IPS DF 4.7 (cell line): ENCODE results near the gene ECPAS.
"Not testable (repeated sequence)": the region's sequence is repeated elsewhere in the genome, so short reads cannot be mapped to it uniquely, and the experiment has no call there.

ENCODE experiments used
- DNase-seq: peaks from one replicate; pipeline ENCODE4 v3.0.0-alpha.2; 2013; ENCODE audit warnings: low spot score; ENCODE audit errors: extremely low read depth

Gene ECPAS

DNA sequence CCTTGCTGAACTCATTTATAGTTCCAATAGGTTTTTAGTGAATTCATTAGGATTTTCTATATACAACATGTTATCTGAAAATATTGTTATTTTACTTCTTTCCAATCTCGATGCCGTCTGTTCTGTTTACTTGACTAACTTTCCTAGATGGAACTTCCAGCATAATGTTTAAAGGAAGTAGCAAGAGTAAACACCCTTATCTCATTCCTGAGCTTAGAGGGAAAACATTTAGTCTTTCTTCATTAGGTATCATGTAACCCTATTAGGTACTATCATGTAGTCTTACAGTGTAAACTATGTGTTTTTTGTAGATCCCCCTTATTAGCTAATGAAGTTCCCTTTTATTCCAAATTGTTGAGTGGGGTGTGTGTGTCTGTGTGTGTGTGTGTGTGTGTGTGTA is 131.6 kb downstream of the ECPAS start:
- DNase-seq = no peak

DNA sequence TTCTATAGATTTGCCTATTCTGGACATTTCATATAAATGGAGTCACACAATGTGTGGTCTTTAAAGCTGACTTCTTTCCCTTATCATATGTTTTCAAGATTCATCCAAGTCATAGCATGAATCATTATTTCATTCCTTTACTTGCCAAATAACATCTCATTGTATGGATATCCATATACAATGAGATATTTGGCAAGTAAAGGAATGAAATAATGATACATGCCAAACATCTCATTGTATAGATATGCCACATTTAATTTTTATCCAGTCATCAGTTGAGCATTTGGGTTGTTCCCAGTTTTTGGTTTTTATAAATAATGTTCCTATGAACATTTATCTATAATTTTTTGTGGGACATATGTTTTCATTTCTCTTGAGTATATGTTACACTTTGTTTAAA is 133.6 kb downstream of the ECPAS start:
- no peak for DNase-seq

DNA sequence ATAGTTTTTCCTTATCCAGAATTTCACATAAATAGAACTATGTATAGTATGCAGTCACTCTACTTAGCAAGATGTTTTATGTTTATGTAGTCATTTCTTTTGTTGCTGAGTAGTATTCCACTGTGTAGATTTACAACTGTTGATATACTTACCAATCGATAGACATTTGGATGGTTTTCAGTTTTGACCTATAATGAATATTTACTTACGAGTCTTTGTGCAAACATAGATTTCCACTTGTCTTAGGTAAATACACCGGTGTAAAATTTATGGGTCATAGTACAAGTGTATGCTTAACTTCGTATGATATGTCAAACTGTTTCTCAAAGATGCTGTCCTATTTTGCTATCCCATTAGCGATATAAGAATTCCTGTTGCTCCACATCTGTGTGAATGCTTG is 134.4 kb downstream of the ECPAS start:
- no peak for DNase-seq

DNA sequence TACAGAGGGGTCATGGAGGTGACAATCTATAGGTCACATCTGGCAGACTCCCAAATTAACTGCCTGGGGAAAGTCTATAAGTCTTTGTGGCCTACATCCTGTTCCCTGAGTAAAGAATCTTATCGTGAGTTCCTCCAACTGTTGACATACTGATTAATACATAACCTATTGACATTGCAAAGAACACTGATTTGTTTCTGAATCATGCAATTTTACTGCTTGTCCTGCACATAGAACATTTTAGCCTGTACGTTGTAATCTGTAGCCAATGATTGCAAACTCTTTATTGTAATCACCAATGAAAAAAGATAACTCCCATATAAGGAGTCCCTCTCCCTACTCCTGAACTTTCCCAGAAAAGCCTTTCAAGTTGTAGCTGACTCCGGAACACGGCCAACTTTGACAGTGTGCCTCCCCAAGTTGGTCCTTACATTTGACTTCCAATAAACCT is 135.3 kb downstream of the ECPAS start:
- DNase-seq = no peak

DNA sequence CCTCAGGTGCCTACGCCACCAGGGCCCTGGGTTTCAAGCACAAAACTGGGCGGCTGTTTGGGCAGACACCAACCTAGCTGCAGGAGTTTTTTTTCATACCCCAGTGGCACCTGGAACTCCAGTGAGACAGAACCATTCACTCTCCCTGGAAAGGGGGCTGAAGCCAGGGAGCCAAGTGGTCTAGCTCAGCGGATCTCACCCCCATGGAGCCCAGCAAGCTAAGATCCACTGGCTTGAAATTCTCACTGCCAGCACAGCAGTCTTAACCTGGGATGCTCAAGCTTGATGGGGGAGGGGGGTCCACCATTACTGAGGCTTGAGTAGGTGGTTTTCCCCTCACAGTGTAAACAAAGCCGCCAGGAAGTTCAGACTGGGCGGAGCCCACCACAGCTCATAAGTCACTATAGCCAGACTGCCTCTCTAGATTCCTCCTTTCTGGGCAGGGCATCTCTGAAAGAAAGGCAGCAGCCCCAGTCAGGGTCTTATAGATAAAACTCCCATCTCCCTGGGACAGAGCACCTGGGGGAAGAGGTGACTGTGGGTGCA is 149.8 kb downstream of the ECPAS start:
- DNase-seq = not testable (repeated sequence)

DNA sequence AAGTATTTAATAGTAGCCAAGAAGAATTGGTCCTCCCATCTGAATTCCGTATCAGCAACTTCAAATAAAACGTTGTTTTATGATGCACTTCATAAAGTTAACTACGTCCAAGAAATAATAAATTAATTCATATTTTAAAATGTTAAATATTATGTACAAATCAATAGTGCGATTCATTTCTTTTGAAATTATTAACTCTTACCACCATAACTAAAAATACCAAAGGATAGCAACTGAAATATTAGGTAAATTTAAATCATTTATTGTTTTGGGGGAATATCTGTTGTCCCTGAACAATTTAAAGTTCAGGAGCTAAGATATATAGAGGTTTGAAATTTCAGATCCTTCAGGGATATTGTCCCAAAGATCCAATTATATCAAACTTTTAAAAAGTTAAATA is 154.1 kb downstream of the ECPAS start, which contains the start of gene OR2K2:
Gene OR2K2 (minus strand): TSS at position 101 of the 400 bp plus-strand sequence. CDS start 1,791 bp downstream, outside the sequence.
- no peak for DNase-seq

DNA sequence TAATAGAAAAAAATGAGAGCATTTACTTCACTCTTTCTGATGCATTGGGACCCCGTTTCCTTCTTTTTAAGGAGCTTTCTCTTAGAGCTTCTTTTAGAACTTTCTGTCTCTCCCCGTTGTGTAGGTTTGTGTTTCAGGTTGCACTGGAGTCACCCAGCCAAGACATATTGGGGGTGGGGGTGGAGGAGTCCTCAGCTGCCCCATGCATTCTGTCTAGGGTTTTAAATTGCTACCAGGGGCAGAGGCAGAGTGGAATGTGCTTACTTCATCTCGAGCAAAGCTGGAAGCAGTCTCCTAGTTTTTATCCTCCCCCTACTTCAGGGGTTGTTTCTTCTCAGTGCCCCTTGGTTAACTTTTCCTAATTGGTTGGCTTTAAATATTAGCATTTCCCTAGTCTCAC is 163.6 kb downstream of the ECPAS start:
- no peak for DNase-seq

DNA sequence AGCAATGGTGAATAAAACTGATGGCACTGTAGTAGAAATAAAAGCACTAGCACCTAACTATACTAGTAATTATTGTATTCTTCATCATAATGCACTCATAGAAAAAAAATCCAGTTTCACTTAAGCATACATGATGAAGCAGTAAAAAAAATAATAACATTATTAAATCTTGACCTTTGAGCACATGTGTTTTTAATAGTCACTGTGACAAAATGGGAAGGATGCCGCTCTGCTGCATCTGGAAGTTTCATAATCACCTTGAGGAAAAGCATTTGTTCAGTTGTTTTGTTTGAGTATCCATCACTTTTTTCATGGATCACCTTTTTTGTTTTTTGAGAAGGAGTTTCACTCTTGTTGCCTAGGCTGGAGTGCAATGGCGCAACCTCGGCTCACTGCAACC is 167.4 kb downstream of the ECPAS start:
- no peak for DNase-seq
